GM23338 (cell line): ENCODE results near the gene EXOC6.

Experiments
- CTCF ChIP-seq, 2 experiments: fragments of 200-600 bp in 1 of 2; sonication (generic) in 1 of 2; conservative IDR thresholded peaks; 2 replicates each; pipeline versions ENCODE4 v1.5.1 to v1.6.1; 2016 to 2017; ENCODE audit warnings: antibody characterized with exemption in 2 of 2, low read depth in 2 of 2, mild to moderate bottlenecking in 2 of 2, moderate library complexity in 1 of 2
- ETS1 ChIP-seq: IDR thresholded peaks from 2 replicates; pipeline ENCODE4 v1.6.1; 2016; ENCODE audit warnings: antibody characterized with exemption
- EZH2 ChIP-seq: fragments of 200-600 bp; sonication (generic); IDR thresholded peaks from one replicate; pipeline ENCODE4 v1.8.0; 2017; ENCODE audit warnings: antibody characterized with exemption, mild to moderate bottlenecking, low read depth; ENCODE audit not compliant: unreplicated experiment
- EZH2phosphoT487 ChIP-seq: fragments of 200-600 bp; sonication (generic); IDR thresholded peaks from one replicate; pipeline ENCODE4 v1.8.1; 2018; ENCODE audit warnings: antibody characterized with exemption; ENCODE audit not compliant: unreplicated experiment
- POLR2AphosphoS5 ChIP-seq: IDR thresholded peaks from 2 replicates; pipeline ENCODE4 v1.6.1; 2016; ENCODE audit warnings: antibody characterized with exemption, low read depth
- STAT1 ChIP-seq: IDR thresholded peaks from one replicate; pipeline ENCODE4 v1.6.1; 2016; ENCODE audit warnings: antibody characterized with exemption; ENCODE audit not compliant: unreplicated experiment

GRCh38 chr10:93098816-93099215, 250.5 kb downstream of the EXOC6 start:
- TF ChIP-seq CTCF (conservative IDR thresholded peaks at IDR 0.05; ENCODE audit: low read depth in 2 of 2): no peak
- TF ChIP-seq EZH2phosphoT487: no peak
- no peak for TF ChIP-seq STAT1
- no peak for TF ChIP-seq POLR2AphosphoS5
- no peak for TF ChIP-seq ETS1
- no peak for TF ChIP-seq EZH2
